B cell (primary cell): ENCODE data around the gene HOXA5. TPM values are rescaled to one million over a fixed set of nuclear protein-coding genes. Genes with fewer than 3 reads are reported as not detected.

ENCODE experiments used
- ATAC-seq: fragments of 200-7000 bp; cut with Tn5 transposase; one replicate; pipeline ENCODE4 v1.10.0; 2021; ENCODE audit warnings: low read depth, mild to moderate bottlenecking, moderate number of reproducible peaks, moderate library complexity
- CTCF ChIA-PET: fragments of 350-600 bp; sonication (Branson Sonifier 250); formaldehyde crosslinking; loops from one replicate; lab custom pipeline; 2021; ENCODE audit warnings: antibody characterized with exemption, inconsistent platforms; lab: Charles Lee
- POLR2A ChIA-PET: fragments of 350-600 bp; sonication (Branson Sonifier 250); formaldehyde crosslinking; loops from one replicate; lab custom pipeline; 2021; ENCODE audit warnings: antibody characterized with exemption; lab: Charles Lee
- DNase-seq: peaks from one replicate; pipeline ENCODE4 v3.0.0; 2013
- H2AFZ ChIP-seq: 2 replicates; pipeline ENCODE4 v1.6.1; 2012; ENCODE audit warnings: mild to moderate bottlenecking, low read depth, low read length; ENCODE audit not compliant: insufficient read depth, poor library complexity, severe bottlenecking
- H3K27ac ChIP-seq, 2 donors: 1 replicate in 1 of 2; 2 replicates in 1 of 2; pipeline ENCODE4 v1.5.1; 2012 to 2013; ENCODE audit warnings: low read length in 2 of 2, mild to moderate bottlenecking in 2 of 2, moderate library complexity in 1 of 2
- H3K27me3 ChIP-seq, 4 experiments: fragments of 200-600 bp in 1 of 4; sonication (generic) in 1 of 4; replicated peaks in 1 of 4; 1 replicate in 2 of 4; 2 replicates in 2 of 4; pipeline versions ENCODE4 v1.6.1 to v1.7.0; 2013 to 2016; ENCODE audit warnings: low read length in 3 of 4, mild to moderate bottlenecking in 2 of 4, mixed read lengths in 1 of 4, moderate library complexity in 1 of 4; ENCODE audit not compliant: insufficient read depth in 4 of 4, control insufficient read depth in 3 of 4; ENCODE audit errors: control extremely low read depth in 1 of 4
- H3K36me3 ChIP-seq, 2 experiments: replicated peaks in 1 of 2; 1 replicate in 1 of 2; 2 replicates in 1 of 2; pipeline versions ENCODE4 v1.6.1 to v1.7.1; 2013; ENCODE audit warnings: low read length in 1 of 2; ENCODE audit not compliant: insufficient read depth in 2 of 2, control insufficient read depth in 1 of 2; ENCODE audit errors: control extremely low read depth in 1 of 2, extremely low read depth in 1 of 2
- H3K4me1 ChIP-seq, 2 donors: fragments of 200-600 bp in 1 of 2; sonication (generic) in 1 of 2; 1 replicate in 1 of 2; 2 replicates in 1 of 2; pipeline versions ENCODE4 v1.5.1 to v1.6.1; 2013 to 2017; ENCODE audit warnings: low read length in 2 of 2; ENCODE audit not compliant: control insufficient read depth in 2 of 2, insufficient read depth in 2 of 2
- H3K4me2 ChIP-seq: replicated peaks from 2 replicates; pipeline ENCODE3; 2012; ENCODE audit warnings: mild to moderate bottlenecking, low read depth, low read length; ENCODE audit not compliant: poor library complexity, severe bottlenecking
- H3K4me3 ChIP-seq, 5 experiments: fragments of 200-600 bp in 1 of 5; sonication (generic) in 1 of 5; 1 replicate in 3 of 5; 2 replicates in 2 of 5; pipeline versions ENCODE4 v1.5.1 to v1.7.0; 2011 to 2016; ENCODE audit warnings: low read length in 4 of 5, mild to moderate bottlenecking in 4 of 5, low read depth in 2 of 5, control low read depth in 1 of 5, moderate library complexity in 1 of 5; ENCODE audit not compliant: insufficient read depth in 1 of 5; ENCODE audit errors: control extremely low read depth in 1 of 5, extremely low read depth in 1 of 5
- H3K79me2 ChIP-seq: fragments of 200-600 bp; sonication (generic); one replicate; pipeline ENCODE4 v1.6.0; 2016; ENCODE audit warnings: low read length; ENCODE audit not compliant: control insufficient read depth, insufficient read depth
- H3K9ac ChIP-seq: fragments of 200-600 bp; sonication (generic); 2 replicates; pipeline ENCODE4 v1.6.1; 2017; ENCODE audit warnings: mild to moderate bottlenecking, low read length, moderate library complexity
- H3K9me3 ChIP-seq, 3 donors: one replicate each; pipeline versions ENCODE4 v1.6.1 to v1.7.1; 2013; ENCODE audit warnings: low read length in 2 of 3; ENCODE audit not compliant: control insufficient read depth in 2 of 3, insufficient read depth in 1 of 3; ENCODE audit errors: control extremely low read depth in 1 of 3
- H4K20me1 ChIP-seq: 2 replicates; pipeline ENCODE4 v1.6.0; 2012; ENCODE audit warnings: mild to moderate bottlenecking, low read length; ENCODE audit not compliant: insufficient read depth, control insufficient read depth, poor library complexity, severe bottlenecking
- H3K27ac Mint-ChIP-seq: one replicate; pipeline ENCODE4 v1.8.0; 2021; ENCODE audit warnings: mixed read lengths
- H3K27me3 Mint-ChIP-seq: one replicate; pipeline ENCODE4 v1.8.0; 2021; ENCODE audit warnings: mixed read lengths
- H3K4me1 Mint-ChIP-seq: one replicate; pipeline ENCODE4 v1.8.0; 2021; ENCODE audit warnings: mixed read lengths
- H3K4me3 Mint-ChIP-seq: one replicate; pipeline ENCODE4 v1.8.0; 2021; ENCODE audit warnings: mixed read lengths
- H3K9me3 Mint-ChIP-seq: one replicate; pipeline ENCODE4 v1.8.0; 2022; ENCODE audit warnings: mixed read lengths; ENCODE audit not compliant: insufficient read depth
- CTCF ChIP-seq: fragments of 200-600 bp; IDR thresholded peaks from one replicate; pipeline ENCODE4 v1.8.0; 2022; ENCODE audit warnings: antibody characterized with exemption, mild to moderate bottlenecking
- EZH2 ChIP-seq: IDR thresholded peaks from 2 replicates; pipeline ENCODE4 v1.6.1; 2012; ENCODE audit warnings: borderline replicate concordance, low read depth, mild to moderate bottlenecking, moderate library complexity, low read length; ENCODE audit not compliant: insufficient read depth, poor library complexity, severe bottlenecking
- WGBS: methylation state at CpG from one replicate; pipeline ENCODE4 v1.1.5; 2013; ENCODE audit warnings: missing lambda C conversion rate; ENCODE audit not compliant: insufficient coverage; 5-methylcytosine and 5-hydroxymethylcytosine counted together
- intact Hi-C: fragments of 100-400 bp; cut with micrococcal nuclease; formaldehyde crosslinking; loops from one replicate; pipeline ENCODE4 v1.10.0; 2022
- polyA plus RNA-seq: library from polyadenylated mRNA; depleted of rRNA; stranded (reverse); fragments of >200 nt; gene quantifications from 2 replicates; pipeline ENCODE4 v1.2.3, GENCODE V29; 2012
- total RNA-seq, 2 donors: library from RNA; stranded (reverse); fragments of 120-200 nt in 1 of 2; gene quantifications; 1 replicate in 1 of 2; 2 replicates in 1 of 2; pipeline versions ENCODE4 v1.2.3 to v1.2.4, GENCODE V29; 2013 to 2022

The HOXA5 gene
- total and polyA plus RNA-seq, 2 donors (not counting 1 experiment from before 2014, with no cell fraction given), result not detected

GRCh38 chr7:27184337-27185012, 41.0 kb upstream of the HOXA5 start:
- peak overlapping the region; percentile 78 for H3K4me3 Mint-ChIP-seq
- H2AFZ ChIP-seq, result peak overlapping the region; percentile 36
- DNase-seq (peak; percentile 68), ATAC-seq (peak; percentile 23)
- H3K4me1 Mint-ChIP-seq, result peaks cover 37% of the 10 kb centered on the region
- H3K27ac ChIP-seq, result no peak overlapping the region
- no peak for TF ChIP-seq CTCF
- TF ChIP-seq EZH2, result peak; percentile 13
- peaks cover 0 to 75% (median 9%) of the 10 kb centered on the region in 3 donors for H3K9me3 ChIP-seq
- CTCF ChIA-PET, result interaction anchor here (1.5 to 3.1 kb wide), 2 partner anchors 15 to 24 kb away, joined by 9 to 11 read pairs; partner anchors contain the start of gene HOXA13
- H4K20me1 ChIP-seq, result no peaks in the 10 kb centered on the region
- H3K9ac ChIP-seq, result peak overlapping the region; percentile 26
- peak overlapping the region; percentile 71 for H3K4me2 ChIP-seq
- peak overlapping the region; percentile 77 for H3K27ac Mint-ChIP-seq
- peaks cover 0 to 96% (median 79%) of the 10 kb centered on the region in 4 experiments for H3K27me3 ChIP-seq
- H3K4me1 ChIP-seq, result peaks cover 55 to 69% of the 10 kb centered on the region in 2 donors
- no peaks in the 10 kb centered on the region for H3K9me3 Mint-ChIP-seq
- POLR2A ChIA-PET, result no interaction called here
- no peaks in the 10 kb centered on the region for H3K36me3 ChIP-seq
- H3K79me2 ChIP-seq, result no peaks in the 10 kb centered on the region
- peaks cover 75% of the 10 kb centered on the region for H3K27me3 Mint-ChIP-seq
- WGBS, result 3% methylated on average over 72 of the region's 72 CpGs
- intact Hi-C loops, result loop anchor here (1.0 to 5.0 kb wide), 3 partner anchors 11 to 32 kb away; partner anchors contain the start of gene HOXA3
- peak overlapping the region in 4 of 5 experiments; percentile 11 to 28 (median 19) for H3K4me3 ChIP-seq
